Esophagus (tissue), 2 donors: ENCODE data around the gene MYADML2. TPM values are rescaled to one million over a fixed set of nuclear protein-coding genes. Genes with fewer than 3 reads are reported as not detected.

Source experiments
- H3K27ac ChIP-seq, 2 donors: one replicate each; pipeline ENCODE4 v1.5.1; 2013; ENCODE audit warnings: low read depth in 2 of 2, mild to moderate bottlenecking in 2 of 2, inconsistent platforms in 1 of 2, low read length in 1 of 2, moderate library complexity in 1 of 2
- H3K27me3 ChIP-seq, 2 donors: one replicate each; pipeline ENCODE4 v1.6.1; 2013; ENCODE audit warnings: low read length in 2 of 2, control low read depth in 1 of 2, mild to moderate bottlenecking in 1 of 2; ENCODE audit not compliant: insufficient read depth in 2 of 2, control insufficient read depth in 1 of 2
- H3K36me3 ChIP-seq, 2 donors: one replicate each; pipeline ENCODE4 v1.6.1; 2013; ENCODE audit warnings: low read length in 1 of 2; ENCODE audit not compliant: control insufficient read depth in 2 of 2, insufficient read depth in 2 of 2
- H3K4me1 ChIP-seq, 2 donors: one replicate each; pipeline ENCODE4 v1.6.1; 2013; ENCODE audit warnings: low read length in 1 of 2; ENCODE audit not compliant: control insufficient read depth in 2 of 2, insufficient read depth in 2 of 2
- H3K4me3 ChIP-seq, 2 donors: one replicate each; pipeline ENCODE4 v1.5.1; 2013; ENCODE audit warnings: low read length in 2 of 2, mild to moderate bottlenecking in 2 of 2, low read depth in 1 of 2, moderate library complexity in 1 of 2
- H3K9me3 ChIP-seq, 2 donors: one replicate each; pipeline ENCODE4 v1.6.1; 2013; ENCODE audit warnings: mild to moderate bottlenecking in 2 of 2, low read depth in 1 of 2, low read length in 1 of 2, moderate library complexity in 1 of 2; ENCODE audit not compliant: control insufficient read depth in 2 of 2, insufficient read depth in 1 of 2
- WGBS, 2 donors: extraction: QIAGEN DNeasy Blood & Tissue Kit; methylation state at CpG; one replicate each; pipeline ENCODE4 v1.1.7; 2013; 5-methylcytosine and 5-hydroxymethylcytosine counted together
- polyA plus RNA-seq, 2 donors: library from polyadenylated mRNA; stranded (reverse); fragments of 200-250 nt; gene quantifications; one replicate each; pipeline ENCODE4 v1.2.3, GENCODE V29; 2013
- donor health status: healthy with polysubstance abuse.
- donor health status: Bipolar disorder and iron deficiency.

MYADML2 gene
- polyA plus RNA-seq, 2 donors: not detected

DNA sequence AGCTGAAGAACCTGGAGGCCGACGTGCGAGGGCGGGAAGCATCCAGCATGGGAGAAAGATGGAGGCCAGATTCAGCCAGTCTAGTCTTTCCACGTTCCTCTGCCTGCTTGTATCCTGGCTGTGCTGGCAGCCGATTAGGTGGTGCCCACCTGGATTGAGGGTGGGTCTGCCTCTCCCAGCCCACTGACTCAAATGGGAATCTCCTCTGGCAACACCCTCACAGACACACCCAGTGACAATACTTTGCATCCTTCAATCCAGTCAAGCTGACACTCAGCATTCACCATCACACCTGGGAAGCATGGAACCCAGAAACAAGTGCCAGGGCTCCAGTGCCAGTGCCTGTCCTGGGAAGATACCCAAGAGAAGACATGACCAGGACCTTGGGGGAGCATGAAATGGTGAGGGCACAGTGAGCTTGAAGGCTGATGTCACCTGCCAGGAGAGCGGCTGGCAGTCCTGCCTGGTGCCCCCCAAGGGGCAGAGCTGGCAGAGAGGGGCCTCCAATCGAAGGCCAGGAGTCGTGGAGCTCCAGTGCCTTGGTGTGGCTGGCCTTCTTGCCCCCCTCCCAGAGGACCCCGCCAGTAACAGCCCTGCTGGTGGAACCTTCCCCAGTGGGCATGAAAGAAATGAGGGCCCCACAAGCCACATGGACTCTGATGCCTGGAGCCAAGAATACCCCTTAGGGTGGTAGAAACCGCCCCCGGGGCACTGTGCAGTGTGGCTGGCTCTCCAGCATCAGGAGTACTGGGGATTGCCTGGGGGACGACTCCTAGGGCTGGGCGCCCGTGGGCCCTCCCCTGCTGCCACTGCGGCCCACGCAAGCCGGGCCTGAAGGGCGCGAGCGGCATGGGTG lies 45.6 kb downstream of the MYADML2 start:
- Histone ChIP-seq H3K36me3 (peaks cover 0 to 42% of the 10 kb centered on the region in 2 donors), H3K4me3 (peak overlapping the region in 1 of 2 donors; percentile 29), H3K9me3 (no peaks in the 10 kb centered on the region), H3K27ac (no peak overlapping the region), H3K4me1 (peaks cover 5 to 20% of the 10 kb centered on the region in 2 donors), H3K27me3 (no peaks in the 10 kb centered on the region)
- 49% methylated on average over 21 of the region's 21 CpGs for WGBS, 2 donors

DNA sequence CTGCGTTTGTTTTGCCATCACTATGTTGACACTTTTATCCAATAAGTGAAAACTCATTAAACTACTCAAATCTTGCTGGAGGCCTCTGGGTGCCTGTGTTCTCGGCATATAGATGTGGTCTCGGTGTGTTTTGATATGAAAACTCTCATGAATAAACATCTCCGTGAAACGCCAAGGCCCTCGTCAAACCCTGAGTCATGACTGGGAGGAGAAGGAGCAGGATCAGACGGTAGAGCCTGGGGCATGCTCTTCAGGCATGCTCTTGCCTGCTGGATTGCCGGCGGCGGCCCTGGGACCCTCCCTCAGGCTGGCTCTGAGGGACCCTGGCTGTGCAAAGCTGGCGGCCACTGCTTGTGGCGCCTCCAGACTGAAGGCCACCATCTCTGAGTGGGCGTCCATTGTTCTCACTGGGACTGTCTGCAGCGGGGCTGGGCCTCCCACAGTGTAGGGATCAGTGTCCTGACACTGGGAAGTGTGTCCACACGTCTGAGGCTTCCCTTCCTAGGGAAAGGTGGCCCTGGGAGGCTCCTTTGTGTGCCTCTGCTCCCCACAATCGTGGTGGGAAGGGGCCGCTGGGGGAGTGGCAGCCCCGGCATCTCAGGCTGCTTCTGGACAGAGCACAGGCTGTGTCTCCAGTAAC lies 46.7 kb downstream of the MYADML2 start:
- WGBS, 2 donors: 68 to 75% methylated on average over 18 of the region's 18 CpGs
- Histone ChIP-seq H3K4me3 (no peak overlapping the region), H3K9me3 (no peaks in the 10 kb centered on the region), H3K4me1 (peaks cover 5 to 20% of the 10 kb centered on the region in 2 donors), H3K27ac (no peak overlapping the region), H3K36me3 (peaks cover 0 to 40% of the 10 kb centered on the region in 2 donors), H3K27me3 (no peaks in the 10 kb centered on the region)

DNA sequence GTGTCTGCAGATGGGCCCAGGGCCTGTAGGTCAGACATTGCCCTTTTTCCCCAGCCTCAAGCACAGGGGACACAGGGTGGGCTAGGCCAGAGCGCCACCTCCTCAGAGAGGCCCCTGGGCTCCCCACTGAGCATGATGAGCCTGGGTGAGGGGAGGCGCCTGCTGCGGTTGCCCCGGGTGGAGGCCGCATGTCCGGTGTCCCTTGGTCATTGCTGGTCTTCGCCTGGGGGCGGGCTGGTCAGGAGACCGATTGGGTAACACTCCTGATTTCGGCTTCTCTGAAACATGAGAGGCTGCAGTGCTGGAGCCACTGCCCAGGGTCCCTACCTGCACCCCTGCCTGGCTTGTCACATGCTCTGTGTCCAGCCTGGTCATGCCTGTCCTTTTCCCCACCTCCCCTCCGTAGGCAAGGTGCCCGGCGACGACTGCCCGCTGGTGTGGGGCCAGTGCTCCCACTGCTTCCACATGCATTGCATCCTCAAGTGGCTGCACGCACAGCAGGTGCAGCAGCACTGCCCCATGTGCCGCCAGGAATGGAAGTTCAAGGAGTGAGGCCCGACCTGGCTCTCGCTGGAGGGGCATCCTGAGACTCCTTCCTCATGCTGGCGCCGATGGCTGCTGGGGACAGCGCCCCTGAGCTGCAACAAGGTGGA lies 47.4 kb downstream of the MYADML2 start:
- Histone ChIP-seq H3K36me3 (peaks cover 0 to 36% of the 10 kb centered on the region in 2 donors), H3K4me3 (no peak overlapping the region), H3K4me1 (peaks cover 5 to 20% of the 10 kb centered on the region in 2 donors), H3K27ac (no peak overlapping the region), H3K9me3 (no peaks in the 10 kb centered on the region), H3K27me3 (no peaks in the 10 kb centered on the region)
- 91 to 93% methylated on average over 22 of the region's 22 CpGs for WGBS, 2 donors

DNA sequence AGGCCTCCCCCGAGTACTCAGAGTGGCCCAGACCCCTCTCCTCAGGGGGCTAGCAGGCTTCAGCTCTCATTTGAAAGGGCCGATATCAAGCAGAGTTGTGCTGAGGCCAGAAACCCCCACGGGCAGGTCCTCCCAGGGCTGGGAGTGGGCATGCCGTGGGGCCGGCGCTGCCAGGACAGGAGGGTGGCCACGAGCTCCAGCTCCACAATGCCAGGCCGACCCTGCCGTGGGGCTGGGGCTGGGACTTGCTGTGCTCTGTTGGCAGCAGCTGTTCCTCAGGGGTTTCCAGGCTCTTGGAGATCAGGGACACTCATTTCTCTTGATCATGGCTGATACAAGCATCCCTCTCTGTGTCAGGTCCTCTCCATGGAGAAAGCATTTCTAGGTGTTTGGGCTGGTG lies 48.1 kb downstream of the MYADML2 start:
- H3K27me3 ChIP-seq: no peaks in the 10 kb centered on the region
- 90 to 92% methylated on average over 9 of the region's 9 CpGs for WGBS, 2 donors
- no peak overlapping the region for H3K4me3 ChIP-seq
- H3K27ac ChIP-seq: no peak overlapping the region
- peaks cover 5 to 20% of the 10 kb centered on the region in 2 donors for H3K4me1 ChIP-seq
- peaks cover 0 to 32% of the 10 kb centered on the region in 2 donors for H3K36me3 ChIP-seq
- no peaks in the 10 kb centered on the region for H3K9me3 ChIP-seq

DNA sequence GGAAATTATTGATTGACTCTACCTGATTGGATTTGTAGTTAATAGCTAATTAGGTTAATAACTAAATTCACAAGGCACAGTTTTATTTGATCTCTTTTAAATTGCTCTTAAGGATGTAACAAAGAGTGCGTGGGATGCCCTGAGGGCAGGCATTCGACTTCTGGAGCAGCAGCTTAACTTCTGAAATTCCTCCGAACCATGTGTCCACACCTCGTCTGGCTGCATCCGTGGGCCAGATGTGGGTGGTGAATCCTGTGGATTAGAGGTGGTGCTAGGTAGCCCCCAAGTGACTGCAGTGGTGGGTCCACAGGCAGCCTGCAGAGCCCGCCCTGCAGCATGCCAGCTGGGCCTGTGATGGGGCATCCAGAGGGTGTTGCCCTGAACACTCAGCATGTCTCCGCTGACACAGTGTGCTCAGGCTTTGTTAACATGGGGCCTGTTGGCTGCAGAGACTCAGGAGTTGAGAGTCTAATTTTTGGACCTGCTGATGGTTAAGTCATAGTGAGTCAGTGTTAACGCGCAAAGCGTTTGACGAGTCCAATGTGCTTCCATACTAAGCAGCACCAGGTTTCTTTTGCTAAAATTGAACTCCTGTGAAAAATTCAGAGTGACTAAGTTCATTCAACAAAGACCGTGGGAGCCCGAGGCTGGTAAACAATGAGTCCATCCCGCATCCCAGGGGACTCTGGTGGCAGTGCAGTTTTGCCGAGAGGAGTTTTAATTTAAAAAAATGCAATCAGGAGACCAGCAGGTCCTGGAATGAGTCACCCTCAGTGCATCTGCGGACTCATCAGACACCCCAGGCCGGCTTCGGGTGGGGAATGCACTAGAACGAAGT lies 48.8 kb downstream of the MYADML2 start:
- H3K4me3 ChIP-seq: no peak overlapping the region
- H3K27me3 ChIP-seq: no peaks in the 10 kb centered on the region
- peaks cover 5 to 20% of the 10 kb centered on the region in 2 donors for H3K4me1 ChIP-seq
- WGBS, 2 donors: 78 to 87% methylated on average over 19 of the region's 19 CpGs
- peaks cover 0 to 32% of the 10 kb centered on the region in 2 donors for H3K36me3 ChIP-seq
- H3K27ac ChIP-seq: no peak overlapping the region
- no peaks in the 10 kb centered on the region for H3K9me3 ChIP-seq

DNA sequence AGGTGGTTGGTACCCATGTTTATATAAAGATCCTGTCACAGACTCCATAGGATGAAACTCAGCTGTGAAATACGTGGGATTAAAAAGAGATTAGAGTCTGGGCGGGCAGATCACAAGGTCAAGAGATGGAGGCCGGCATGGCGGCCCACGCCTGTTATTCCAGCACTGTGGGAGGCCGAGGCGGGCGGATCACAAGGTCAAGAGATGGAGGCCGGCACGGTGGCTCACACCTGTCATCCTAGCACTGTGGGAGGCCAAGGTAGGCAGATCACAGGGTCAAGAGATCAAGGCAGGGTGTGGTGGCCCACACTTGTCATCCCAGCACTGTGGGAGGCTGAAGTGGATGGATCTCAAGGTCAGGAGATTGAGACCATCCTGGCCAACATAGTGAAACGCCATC lies 51.6 kb downstream of the MYADML2 start:
- H3K27me3 ChIP-seq: no peaks in the 10 kb centered on the region
- no peak overlapping the region for H3K4me3 ChIP-seq
- H3K27ac ChIP-seq: no peak overlapping the region
- no peaks in the 10 kb centered on the region for H3K9me3 ChIP-seq
- peaks cover under 1 to 6% of the 10 kb centered on the region in 2 donors for H3K4me1 ChIP-seq
- H3K36me3 ChIP-seq: peaks cover 0 to 30% of the 10 kb centered on the region in 2 donors
- WGBS, 2 donors: 93 to 94% methylated on average over 11 of the region's 11 CpGs

DNA sequence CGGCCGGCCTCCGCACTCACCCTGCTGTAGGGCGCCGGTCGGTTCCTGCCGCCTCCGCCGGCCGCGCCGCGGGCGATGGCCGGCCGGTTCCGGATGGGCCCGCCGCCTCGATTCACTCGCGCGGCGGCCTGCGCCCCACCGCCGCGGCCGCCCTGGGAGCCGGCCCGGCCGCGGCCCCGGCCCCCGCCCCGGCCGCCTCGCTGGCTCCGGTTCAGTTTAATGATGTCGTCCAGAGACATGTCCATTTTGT lies 55.8 kb downstream of the MYADML2 start:
- Histone ChIP-seq H3K4me3 (peak overlapping the region; percentile 88 to 91), H3K9me3 (no peaks in the 10 kb centered on the region), H3K36me3 (peaks cover 16 to 38% of the 10 kb centered on the region in 2 donors), H3K27ac (peak overlapping the region; percentile 93 to 96), H3K4me1 (peaks cover 3 to 9% of the 10 kb centered on the region in 2 donors), H3K27me3 (no peaks in the 10 kb centered on the region)
- WGBS, 2 donors: 1% methylated on average over 29 to 40 of the region's 40 CpGs

DNA sequence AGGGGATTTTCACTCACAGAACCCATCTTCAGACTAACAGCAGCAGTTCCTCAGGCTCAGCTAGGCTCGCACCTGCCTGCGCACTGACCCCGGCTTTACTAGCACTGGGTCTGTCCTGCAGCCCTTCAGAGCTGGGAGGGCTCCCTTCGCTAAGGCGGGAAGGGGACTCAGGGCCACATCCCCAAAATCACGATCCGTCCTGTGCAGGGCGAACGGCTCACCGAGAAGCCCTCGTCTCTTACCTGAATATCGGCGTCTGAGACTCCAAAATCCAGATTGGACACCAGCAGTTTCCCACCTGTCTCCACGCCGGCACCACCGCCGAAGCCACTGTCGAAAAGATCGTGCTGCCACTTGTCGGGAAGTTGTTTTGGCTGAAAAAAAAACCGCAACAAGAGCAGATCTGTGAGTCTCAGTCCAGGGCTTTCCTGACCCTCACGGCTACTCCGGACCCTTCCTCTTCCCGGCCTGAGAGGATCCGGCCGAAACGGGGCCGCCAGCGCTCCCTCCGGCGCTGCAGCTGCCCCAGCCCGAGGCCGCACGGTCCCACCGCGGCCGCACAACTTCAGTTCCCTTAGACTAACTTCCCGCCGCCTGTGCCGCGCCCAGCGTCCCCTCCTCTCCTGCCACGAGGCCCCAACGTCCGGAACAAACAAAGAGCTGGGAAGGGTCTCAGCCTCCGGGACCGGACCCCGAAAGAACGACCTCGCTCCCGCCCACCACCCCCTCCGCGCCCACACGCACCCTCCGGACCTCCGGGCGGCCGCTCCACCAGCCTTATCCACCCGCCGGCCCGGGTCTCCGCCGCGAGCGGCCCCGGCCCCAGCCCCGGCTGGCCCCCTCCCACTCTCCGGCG lies 56.4 kb downstream of the MYADML2 start:
- Histone ChIP-seq H3K4me1 (peaks cover 3 to 12% of the 10 kb centered on the region in 2 donors), H3K9me3 (no peaks in the 10 kb centered on the region), H3K27me3 (no peaks in the 10 kb centered on the region), H3K36me3 (peaks cover 16 to 38% of the 10 kb centered on the region in 2 donors), H3K4me3 (peak overlapping the region; percentile 88 to 91), H3K27ac (peak overlapping the region; percentile 93 to 96)
- WGBS, 2 donors: 7 to 8% methylated on average over 56 to 69 of the region's 69 CpGs
